Suprapubic skin (tissue), 3 donors: ENCODE measurements around the gene SFXN5.

Experiments
- POLR2A ChIP-seq, 2 donors: fragments of 450-650 bp; IDR thresholded peaks; one replicate each; pipeline ENCODE4 v1.6.1; 2017; ENCODE audit warnings: antibody characterized with exemption in 2 of 2, mild to moderate bottlenecking in 2 of 2, moderate library complexity in 2 of 2
- TF ChIP-seq, protein P1 (sequence below), 2 donors: fragments of 200-600 bp in 1 of 2; fragments of 450-650 bp in 1 of 2; sonication (generic) in 1 of 2; IDR thresholded peaks; one replicate each; pipeline ENCODE4 v1.5.1; 2016 to 2019; ENCODE audit warnings: antibody characterized with exemption in 2 of 2, mild to moderate bottlenecking in 1 of 2, moderate library complexity in 1 of 2

DNA sequence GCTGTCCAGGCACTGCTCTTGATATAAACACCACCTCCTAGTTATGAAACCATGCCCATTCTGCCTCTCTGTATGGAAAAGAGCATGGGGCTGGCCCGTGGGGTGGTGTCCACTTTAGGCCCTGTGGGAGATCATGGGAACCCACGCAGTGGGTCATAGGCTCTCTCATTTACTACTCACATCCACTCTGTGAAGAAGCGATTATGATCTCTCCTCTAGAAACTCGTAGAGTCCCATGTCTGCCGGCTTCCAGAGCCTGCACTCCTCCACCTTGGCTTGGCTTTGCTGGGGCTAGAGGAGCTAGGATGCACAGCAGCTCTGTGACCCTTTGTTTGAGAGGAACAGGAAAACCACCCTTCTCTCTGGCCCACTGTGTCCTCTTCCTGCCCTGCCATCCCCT, 138.3 kb downstream of the SFXN5 start:
- TF ChIP-seq, protein P1, sequence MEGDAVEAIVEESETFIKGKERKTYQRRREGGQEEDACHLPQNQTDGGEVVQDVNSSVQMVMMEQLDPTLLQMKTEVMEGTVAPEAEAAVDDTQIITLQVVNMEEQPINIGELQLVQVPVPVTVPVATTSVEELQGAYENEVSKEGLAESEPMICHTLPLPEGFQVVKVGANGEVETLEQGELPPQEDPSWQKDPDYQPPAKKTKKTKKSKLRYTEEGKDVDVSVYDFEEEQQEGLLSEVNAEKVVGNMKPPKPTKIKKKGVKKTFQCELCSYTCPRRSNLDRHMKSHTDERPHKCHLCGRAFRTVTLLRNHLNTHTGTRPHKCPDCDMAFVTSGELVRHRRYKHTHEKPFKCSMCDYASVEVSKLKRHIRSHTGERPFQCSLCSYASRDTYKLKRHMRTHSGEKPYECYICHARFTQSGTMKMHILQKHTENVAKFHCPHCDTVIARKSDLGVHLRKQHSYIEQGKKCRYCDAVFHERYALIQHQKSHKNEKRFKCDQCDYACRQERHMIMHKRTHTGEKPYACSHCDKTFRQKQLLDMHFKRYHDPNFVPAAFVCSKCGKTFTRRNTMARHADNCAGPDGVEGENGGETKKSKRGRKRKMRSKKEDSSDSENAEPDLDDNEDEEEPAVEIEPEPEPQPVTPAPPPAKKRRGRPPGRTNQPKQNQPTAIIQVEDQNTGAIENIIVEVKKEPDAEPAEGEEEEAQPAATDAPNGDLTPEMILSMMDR (IDR thresholded peaks at IDR 0.05), result no peak
- no peak for TF ChIP-seq POLR2A (IDR thresholded peaks at IDR 0.05)
